Esophagus mucosa (tissue), 1 donor: ENCODE measurements around the gene GATAD1. TPM values are rescaled to one million over a fixed set of nuclear protein-coding genes. Genes with fewer than 3 reads are reported as not detected.
"Not testable (repeated sequence)": the region's sequence is repeated elsewhere in the genome, so short reads cannot be mapped to it uniquely, and the experiment has no call there.

Source experiments
- ATAC-seq: fragments of 200-7000 bp; cut with Tn5 transposase; one replicate; pipeline ENCODE4 v1.9.1; 2020
- total RNA-seq: library from RNA; stranded (reverse); gene quantifications from one replicate; pipeline ENCODE4 v1.2.4, GENCODE V29; 2023
- donor health status: DM: yes; HTN: yes; CAD: no.

Gene GATAD1
- total RNA-seq, 1 donor from 2014 or later: 13.1 TPM

- ATAC-seq: no peak
Observed at GRCh38 chr7:92437956-92438491, 9.3 kb upstream of the GATAD1 start.

DNA sequence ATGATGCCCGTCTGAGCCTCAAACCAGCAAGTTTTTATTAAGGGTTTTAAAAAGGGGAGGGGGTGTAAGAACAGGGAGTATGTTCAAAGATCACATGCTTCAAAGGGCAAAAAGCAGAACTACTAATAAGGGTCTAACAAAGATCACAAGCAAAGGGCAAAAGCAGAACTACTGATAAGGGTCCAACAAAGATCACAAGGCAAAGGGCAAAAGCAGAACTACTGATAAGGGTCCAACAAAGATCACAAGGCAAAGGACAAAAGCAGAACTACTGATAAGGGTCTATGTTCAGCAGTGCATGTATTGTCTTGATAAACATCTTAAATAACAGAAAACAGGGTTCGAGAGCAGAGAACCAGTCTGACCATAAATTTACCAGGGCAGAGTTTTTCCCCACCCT lies 4.6 kb upstream of the GATAD1 start:
- not testable (repeated sequence) for ATAC-seq

GRCh38 chr7:92446869-92447344 lies 375 bp upstream of the GATAD1 start:
- no peak for ATAC-seq

GRCh38 chr7:92448205-92448747 lies 994 bp downstream of the GATAD1 start:
- ATAC-seq: peak; percentile 49

DNA sequence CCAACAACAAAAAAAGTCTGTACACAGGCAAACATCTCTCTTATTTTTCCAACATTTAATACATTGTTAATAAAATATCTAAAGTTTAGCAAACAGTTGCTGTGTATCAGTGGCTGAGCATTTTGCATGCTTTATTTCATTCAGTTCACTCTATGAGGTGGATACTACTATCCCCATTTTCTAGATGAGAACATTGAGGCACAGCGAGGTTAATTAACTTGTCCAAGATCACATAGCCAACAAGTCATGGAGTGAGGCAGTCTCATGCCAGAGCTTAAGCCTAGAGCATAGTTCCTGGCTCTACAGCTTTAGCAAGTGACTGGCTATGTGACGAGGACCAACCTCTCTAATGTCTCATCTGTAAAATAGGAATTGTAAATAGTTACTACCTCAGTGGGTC lies 4.4 kb downstream of the GATAD1 start:
- ATAC-seq: no peak

GRCh38 chr7:92456236-92456635 lies 9.0 kb downstream of the GATAD1 start:
- ATAC-seq: no peak

DNA sequence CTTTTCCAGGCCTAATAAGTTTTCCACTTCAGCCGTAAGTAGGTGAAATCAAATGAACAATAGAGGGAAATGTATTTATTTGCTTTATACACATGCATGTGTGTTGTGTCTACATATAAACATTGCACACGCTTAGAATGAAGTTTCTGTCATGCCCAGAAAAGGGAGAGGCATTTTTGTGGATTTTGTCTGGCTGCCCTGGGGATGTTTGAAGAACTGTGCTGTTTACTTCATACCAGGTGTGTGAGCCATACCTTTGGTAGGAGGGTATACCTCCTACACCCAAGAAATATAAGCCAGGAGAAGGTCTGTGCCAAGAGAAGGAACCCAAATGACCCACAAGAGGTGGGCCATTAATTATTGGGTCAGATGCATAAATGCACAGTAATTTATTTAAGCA lies 12.8 kb downstream of the GATAD1 start:
- no peak for ATAC-seq

GRCh38 chr7:92460510-92460909 lies 13.2 kb downstream of the GATAD1 start:
- no peak for ATAC-seq

- ATAC-seq: peak; percentile 59
Observed at GRCh38 chr7:92461027-92462003, 14.0 kb downstream of the GATAD1 start.

DNA sequence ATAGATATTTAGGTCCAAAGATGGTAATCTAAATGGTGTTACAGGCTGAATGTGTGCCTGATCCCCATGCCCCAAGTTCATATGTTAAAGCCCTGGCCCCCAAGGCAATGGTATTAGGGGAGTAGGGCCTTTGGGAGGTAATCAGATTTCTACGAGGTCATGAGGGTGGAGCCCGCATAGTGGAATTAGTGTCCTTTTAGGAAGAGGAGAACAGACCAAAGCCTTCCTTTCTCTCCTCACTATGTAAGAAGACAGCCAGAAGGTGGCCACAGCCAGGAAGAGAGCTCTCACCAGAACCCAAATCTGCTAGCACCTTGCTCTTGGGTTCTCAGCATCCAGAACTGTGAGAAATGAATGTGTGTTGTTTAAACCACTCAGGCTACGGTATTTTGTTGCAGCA lies 15.3 kb downstream of the GATAD1 start:
- no peak for ATAC-seq

DNA sequence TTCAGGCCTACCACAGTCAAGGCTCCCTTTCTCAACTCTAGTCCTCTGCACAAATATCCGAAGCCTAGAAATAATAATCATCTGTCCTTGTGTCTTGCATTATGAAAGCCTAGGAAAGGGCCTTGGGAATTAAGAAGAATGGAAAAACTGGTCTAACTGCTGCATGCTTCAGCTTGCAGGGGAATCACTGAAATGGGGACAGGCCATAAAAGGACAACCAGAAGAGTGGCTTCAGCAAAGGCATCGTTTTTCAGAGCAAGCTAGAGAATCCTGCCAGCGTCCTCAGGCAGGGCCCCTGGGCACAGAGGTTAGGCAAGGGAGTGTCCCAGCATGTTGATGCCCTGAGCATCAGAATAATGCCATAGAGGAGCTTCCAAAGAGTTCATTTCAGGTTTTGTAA lies 17.2 kb downstream of the GATAD1 start:
- peak; percentile 91 for ATAC-seq

- ATAC-seq: no peak
Observed at GRCh38 chr7:92466682-92467081, 19.4 kb downstream of the GATAD1 start.

DNA sequence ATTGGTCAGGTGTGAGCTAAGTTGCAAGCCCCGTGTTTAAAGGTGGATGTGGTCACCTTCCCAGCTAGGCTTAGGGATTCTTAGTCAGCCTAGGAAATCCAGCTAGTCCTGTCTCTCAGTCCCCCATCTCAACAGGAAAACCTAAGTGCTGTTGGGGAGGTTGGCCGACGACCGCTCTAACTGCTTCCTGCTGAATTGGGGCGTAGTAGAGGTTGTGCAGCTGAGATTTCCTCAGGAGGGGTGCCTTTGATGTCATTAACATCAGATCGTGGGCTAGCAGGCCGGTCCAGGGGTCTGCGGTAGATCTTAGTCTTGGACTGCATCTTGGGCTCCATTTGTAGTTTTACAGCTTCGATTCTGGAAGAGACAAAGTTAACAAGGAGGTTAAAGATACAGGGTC lies 21.3 kb downstream of the GATAD1 start:
- not testable (repeated sequence) for ATAC-seq

GRCh38 chr7:92473989-92474388 lies 26.7 kb downstream of the GATAD1 start:
- ATAC-seq: not testable (repeated sequence)

GRCh38 chr7:92475261-92475770 lies 28.0 kb downstream of the GATAD1 start:
- ATAC-seq: not testable (repeated sequence)

GRCh38 chr7:92475851-92476590 lies 28.7 kb downstream of the GATAD1 start:
- not testable (repeated sequence) for ATAC-seq

DNA sequence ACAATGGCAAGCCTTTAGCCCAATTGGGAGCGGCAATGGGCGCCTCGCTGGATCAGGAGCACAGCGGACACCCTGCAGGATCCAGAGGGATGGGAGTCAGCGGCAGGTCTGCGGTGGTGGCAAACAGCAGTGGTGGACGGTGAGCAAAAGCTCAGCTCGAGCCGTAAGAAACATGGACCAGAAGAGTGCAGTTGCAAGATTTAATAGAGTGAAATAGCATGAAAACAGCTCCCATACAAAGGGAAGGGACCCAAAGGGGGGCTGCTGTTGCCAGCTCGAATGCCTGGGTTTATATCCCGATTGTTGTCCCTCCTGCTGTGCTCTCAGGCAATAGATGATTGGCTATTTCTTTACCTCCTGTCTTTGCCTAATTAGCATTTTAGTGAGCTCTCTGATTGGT lies 30.4 kb downstream of the GATAD1 start, which contains the start of gene ERVW-1:
ERVW-1 (minus strand) TSS at position 266 of the 400 bp plus-strand sequence. CDS start 7,565 bp downstream, outside the sequence.
- not testable (repeated sequence) for ATAC-seq

DNA sequence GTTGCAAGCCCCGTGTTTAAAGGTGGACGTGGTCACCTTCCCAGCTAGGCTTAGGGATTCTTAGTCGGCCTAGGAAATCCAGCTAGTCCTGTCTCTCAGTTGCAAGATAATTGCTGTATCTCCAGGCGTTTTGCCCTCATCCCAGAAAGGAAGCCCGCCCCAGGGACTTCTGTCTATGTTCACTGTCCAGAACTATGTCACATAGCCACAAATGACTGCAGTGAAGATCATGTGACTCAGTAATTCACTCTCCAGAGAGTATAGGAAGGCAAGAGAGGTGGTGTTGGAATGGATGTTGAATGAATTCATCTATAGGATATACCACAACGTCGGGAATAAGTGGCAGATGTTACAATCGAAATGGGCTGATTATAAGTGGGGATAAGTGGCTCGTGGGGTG lies 30.8 kb downstream of the GATAD1 start:
- no peak for ATAC-seq

DNA sequence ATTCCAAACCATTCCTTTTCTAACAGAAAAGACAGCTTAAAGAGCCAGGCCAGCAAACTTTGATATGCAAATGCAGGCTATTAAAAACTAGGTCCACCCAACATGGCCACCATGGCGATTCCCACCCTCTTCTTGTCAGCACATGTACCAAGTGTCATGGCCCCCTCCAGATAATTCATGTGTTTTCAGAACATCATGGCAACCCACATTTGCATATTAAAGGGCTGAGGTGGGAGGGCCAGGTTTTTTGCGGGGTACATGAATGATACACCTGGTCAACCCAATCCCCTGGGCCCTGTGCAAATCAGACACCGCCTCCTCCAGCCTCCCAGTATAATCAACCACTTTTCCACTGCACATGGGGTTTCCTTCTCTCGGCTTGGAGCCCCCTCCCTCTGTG lies 31.4 kb downstream of the GATAD1 start:
- ATAC-seq: no peak

DNA sequence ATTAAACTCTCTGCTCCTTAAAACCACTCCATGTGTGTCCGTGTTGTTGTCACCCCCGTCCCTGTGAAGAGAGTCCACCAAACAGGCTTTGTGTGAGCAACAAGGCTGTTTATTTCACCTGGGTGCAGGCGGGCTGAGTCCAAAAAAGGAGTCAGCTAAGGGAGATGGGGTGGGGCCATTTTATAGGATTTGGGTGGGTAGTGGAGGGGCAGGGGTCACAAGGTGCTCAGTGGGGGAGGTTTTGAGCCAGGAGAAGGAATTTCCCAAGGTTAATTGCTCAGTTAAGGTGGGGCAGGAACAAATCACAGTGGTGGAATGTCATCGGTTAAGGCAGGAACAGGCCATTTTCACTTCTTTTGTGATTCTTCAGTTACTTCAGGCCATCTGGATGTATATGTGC lies 31.9 kb downstream of the GATAD1 start:
- not testable (repeated sequence) for ATAC-seq

GRCh38 chr7:92483624-92484023 lies 36.3 kb downstream of the GATAD1 start:
- not testable (repeated sequence) for ATAC-seq

DNA sequence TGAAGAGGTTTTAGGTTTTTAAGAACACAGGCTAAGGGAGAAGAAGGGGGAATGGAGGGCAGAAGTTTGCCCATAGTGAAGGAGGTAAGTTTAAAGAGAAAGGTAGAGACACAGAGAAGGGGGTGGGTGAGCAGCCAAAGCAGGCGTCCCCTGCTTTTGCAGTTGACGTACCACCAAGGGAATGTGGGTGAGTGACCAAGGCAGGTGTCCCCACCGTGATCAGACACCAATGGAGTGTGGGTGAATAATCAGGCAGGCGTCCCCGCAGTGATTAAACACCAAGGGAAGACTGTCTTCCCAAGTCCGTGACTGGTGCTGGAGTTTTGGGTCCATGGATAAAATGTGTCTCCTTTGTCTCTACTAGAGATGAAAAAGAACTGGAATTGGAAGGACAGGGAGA lies 36.9 kb downstream of the GATAD1 start:
- ATAC-seq: not testable (repeated sequence)
